ENCODE data around the gene MRPL58.

GRCh38 chr17:75019710-75020109 lies 7.2 kb downstream of the MRPL58 start:
- no peak for TF ChIP-seq POLR2A (IDR thresholded peaks at IDR 0.05)
- TF ChIP-seq CTCF (IDR thresholded peaks at IDR 0.05) = no peak
